ENCODE measurements around the gene IGF2BP2.
"Not testable (repeated sequence)": the region's sequence is repeated elsewhere in the genome, so short reads cannot be mapped to it uniquely, and the experiment has no call there.

The IGF2BP2 gene

GRCh38 chr3:185825006-185825638 lies at the start of gene IGF2BP2:
Gene IGF2BP2, minus strand, starts transcription at chr3:185825042. Its CDS starts 82 bp downstream, at chr3:185824960.
- DNase-seq = peak; percentile 94

GRCh38 chr3:185874119-185874518 lies 49.3 kb upstream of the IGF2BP2 start:
- DNase-seq = no peak

GRCh38 chr3:185867650-185868049 lies 42.8 kb upstream of the IGF2BP2 start:
- no peak for DNase-seq

- DNase-seq = no peak
Measured at GRCh38 chr3:185866995-185867394, 42.2 kb upstream of the IGF2BP2 start.

GRCh38 chr3:185866555-185866954 lies 41.7 kb upstream of the IGF2BP2 start:
- DNase-seq = no peak

GRCh38 chr3:185865247-185865646 lies 40.4 kb upstream of the IGF2BP2 start:
- DNase-seq = no peak

- no peak for DNase-seq
Measured at GRCh38 chr3:185864767-185865166, 39.9 kb upstream of the IGF2BP2 start.

GRCh38 chr3:185862920-185863319 lies 38.1 kb upstream of the IGF2BP2 start:
- DNase-seq = no peak

- DNase-seq = no peak
Measured at GRCh38 chr3:185859294-185859972, 34.6 kb upstream of the IGF2BP2 start.

- no peak for DNase-seq
Measured at GRCh38 chr3:185858502-185859225, 33.8 kb upstream of the IGF2BP2 start.

- no peak for DNase-seq
Measured at GRCh38 chr3:185857208-185857607, 32.4 kb upstream of the IGF2BP2 start.

GRCh38 chr3:185856652-185857051 lies 31.8 kb upstream of the IGF2BP2 start:
- DNase-seq = no peak

- DNase-seq = not testable (repeated sequence)
Measured at GRCh38 chr3:185853771-185854170, 28.9 kb upstream of the IGF2BP2 start.

- no peak for DNase-seq
Measured at GRCh38 chr3:185852635-185853034, 27.8 kb upstream of the IGF2BP2 start.

- no peak for DNase-seq
Measured at GRCh38 chr3:185851959-185852358, 27.1 kb upstream of the IGF2BP2 start.

- DNase-seq = no peak
Measured at GRCh38 chr3:185851046-185851445, 26.2 kb upstream of the IGF2BP2 start.

- no peak for DNase-seq
Measured at GRCh38 chr3:185847506-185847905, 22.7 kb upstream of the IGF2BP2 start.

- no peak for DNase-seq
Measured at GRCh38 chr3:185846037-185846436, 21.2 kb upstream of the IGF2BP2 start.

- no peak for DNase-seq
Measured at GRCh38 chr3:185844051-185844450, 19.2 kb upstream of the IGF2BP2 start.

- no peak for DNase-seq
Measured at GRCh38 chr3:185843635-185844034, 18.8 kb upstream of the IGF2BP2 start.

GRCh38 chr3:185843126-185843525 lies 18.3 kb upstream of the IGF2BP2 start:
- DNase-seq = no peak

GRCh38 chr3:185842241-185842640 lies 17.4 kb upstream of the IGF2BP2 start:
- no peak for DNase-seq

- not testable (repeated sequence) for DNase-seq
Measured at GRCh38 chr3:185838417-185838989, 13.7 kb upstream of the IGF2BP2 start.

- DNase-seq = no peak
Measured at GRCh38 chr3:185837414-185837813, 12.6 kb upstream of the IGF2BP2 start.

Measured in islet precursor cell (in vitro differentiated cells).